Measurements from ENCODE around the gene MPHOSPH10.

Gene MPHOSPH10

DNA sequence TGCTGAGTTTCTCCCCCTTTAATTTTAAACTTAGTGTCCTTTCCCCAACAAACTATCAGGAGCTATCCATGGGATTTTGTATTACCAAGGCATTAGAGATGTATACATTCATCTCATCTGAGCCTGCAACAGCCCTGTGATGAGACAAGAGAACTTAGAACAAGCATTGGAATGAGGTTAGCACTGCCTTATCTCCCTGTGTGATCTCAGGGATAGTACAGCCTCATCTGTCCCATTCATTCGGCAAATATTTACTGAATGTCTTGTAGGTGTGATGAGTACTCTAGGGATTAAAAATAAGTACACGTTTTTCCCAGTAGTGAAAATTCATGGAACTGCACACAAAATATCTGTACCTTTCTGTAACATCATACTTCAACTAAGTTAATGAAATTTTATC is 50.9 kb downstream of the MPHOSPH10 start:
- TF ChIP-seq TAF1 (IDR thresholded peaks at IDR 0.05; ENCODE audit: borderline replicate concordance, insufficient read depth, low read length) (no peak), FOXP2 (optimal IDR thresholded peaks at IDR 0.05; ENCODE audit: borderline replicate concordance, extremely low read depth, extremely low read length, insufficient read depth) (no peak), SIN3A (IDR thresholded peaks at IDR 0.05; ENCODE audit: borderline replicate concordance, insufficient read depth, low read length) (no peak), POLR2AphosphoS5 (IDR thresholded peaks at IDR 0.05; ENCODE audit: low read depth, low read length) (no peak)
- TF ChIP-seq, protein P1, sequence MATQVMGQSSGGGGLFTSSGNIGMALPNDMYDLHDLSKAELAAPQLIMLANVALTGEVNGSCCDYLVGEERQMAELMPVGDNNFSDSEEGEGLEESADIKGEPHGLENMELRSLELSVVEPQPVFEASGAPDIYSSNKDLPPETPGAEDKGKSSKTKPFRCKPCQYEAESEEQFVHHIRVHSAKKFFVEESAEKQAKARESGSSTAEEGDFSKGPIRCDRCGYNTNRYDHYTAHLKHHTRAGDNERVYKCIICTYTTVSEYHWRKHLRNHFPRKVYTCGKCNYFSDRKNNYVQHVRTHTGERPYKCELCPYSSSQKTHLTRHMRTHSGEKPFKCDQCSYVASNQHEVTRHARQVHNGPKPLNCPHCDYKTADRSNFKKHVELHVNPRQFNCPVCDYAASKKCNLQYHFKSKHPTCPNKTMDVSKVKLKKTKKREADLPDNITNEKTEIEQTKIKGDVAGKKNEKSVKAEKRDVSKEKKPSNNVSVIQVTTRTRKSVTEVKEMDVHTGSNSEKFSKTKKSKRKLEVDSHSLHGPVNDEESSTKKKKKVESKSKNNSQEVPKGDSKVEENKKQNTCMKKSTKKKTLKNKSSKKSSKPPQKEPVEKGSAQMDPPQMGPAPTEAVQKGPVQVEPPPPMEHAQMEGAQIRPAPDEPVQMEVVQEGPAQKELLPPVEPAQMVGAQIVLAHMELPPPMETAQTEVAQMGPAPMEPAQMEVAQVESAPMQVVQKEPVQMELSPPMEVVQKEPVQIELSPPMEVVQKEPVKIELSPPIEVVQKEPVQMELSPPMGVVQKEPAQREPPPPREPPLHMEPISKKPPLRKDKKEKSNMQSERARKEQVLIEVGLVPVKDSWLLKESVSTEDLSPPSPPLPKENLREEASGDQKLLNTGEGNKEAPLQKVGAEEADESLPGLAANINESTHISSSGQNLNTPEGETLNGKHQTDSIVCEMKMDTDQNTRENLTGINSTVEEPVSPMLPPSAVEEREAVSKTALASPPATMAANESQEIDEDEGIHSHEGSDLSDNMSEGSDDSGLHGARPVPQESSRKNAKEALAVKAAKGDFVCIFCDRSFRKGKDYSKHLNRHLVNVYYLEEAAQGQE (IDR thresholded peaks at IDR 0.05; ENCODE audit: insufficient read depth in 1 of 2, low read depth in 2 of 2, low read length in 2 of 2) = no peak

DNA sequence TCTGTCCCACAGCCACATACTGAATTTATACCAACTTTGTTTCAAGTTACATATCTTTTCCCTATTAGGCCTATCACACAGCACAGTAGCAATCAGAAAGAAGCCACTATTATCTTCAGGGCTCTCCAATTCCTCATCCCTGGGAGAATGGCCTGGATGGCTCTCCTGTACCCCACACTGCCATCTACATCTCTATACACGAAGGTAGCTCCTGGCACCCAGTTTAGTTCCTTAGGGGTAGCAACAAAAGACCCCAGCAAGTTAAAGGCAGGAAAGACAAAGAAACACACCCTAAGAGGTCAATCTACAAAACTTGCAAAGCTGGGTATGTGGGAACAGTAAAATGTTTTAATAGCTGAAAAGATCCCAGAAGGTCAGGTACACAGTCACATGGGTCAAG is 56.5 kb downstream of the MPHOSPH10 start:
- no peak for TF ChIP-seq POLR2AphosphoS5 (IDR thresholded peaks at IDR 0.05; ENCODE audit: low read depth, low read length)
- TF ChIP-seq FOXP2 (optimal IDR thresholded peaks at IDR 0.05; ENCODE audit: borderline replicate concordance, extremely low read depth, extremely low read length, insufficient read depth) = no peak
- no peak for TF ChIP-seq SIN3A (IDR thresholded peaks at IDR 0.05; ENCODE audit: borderline replicate concordance, insufficient read depth, low read length)
- TF ChIP-seq TAF1 (IDR thresholded peaks at IDR 0.05; ENCODE audit: borderline replicate concordance, insufficient read depth, low read length) = no peak
- TF ChIP-seq, protein P1 (IDR thresholded peaks at IDR 0.05; ENCODE audit: insufficient read depth in 1 of 2, low read depth in 2 of 2, low read length in 2 of 2) = no peak

DNA sequence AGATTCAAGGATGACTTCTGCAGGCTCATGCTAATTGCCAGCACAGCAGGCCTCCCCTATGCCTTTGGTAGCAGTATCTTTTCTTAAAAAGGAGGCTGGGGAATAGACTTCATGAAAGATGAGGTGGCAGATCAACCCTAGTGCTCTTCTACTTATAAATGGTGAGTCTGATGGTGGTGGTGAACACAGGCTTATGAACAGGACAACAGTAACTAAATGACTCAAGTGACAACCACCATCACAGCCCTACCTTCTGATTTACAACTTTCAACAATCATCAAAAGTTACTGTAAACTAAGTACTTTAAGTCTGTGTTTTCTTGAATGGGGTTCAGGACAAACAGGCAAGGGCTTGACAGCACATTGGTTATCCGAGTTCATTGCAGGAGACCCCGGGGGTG is 57.2 kb downstream of the MPHOSPH10 start:
- TF ChIP-seq FOXP2 (optimal IDR thresholded peaks at IDR 0.05; ENCODE audit: borderline replicate concordance, extremely low read depth, extremely low read length, insufficient read depth) (no peak), TAF1 (IDR thresholded peaks at IDR 0.05; ENCODE audit: borderline replicate concordance, insufficient read depth, low read length) (no peak), SIN3A (IDR thresholded peaks at IDR 0.05; ENCODE audit: borderline replicate concordance, insufficient read depth, low read length) (no peak), POLR2AphosphoS5 (IDR thresholded peaks at IDR 0.05; ENCODE audit: low read depth, low read length) (no peak)
- TF ChIP-seq, protein P1 (IDR thresholded peaks at IDR 0.05; ENCODE audit: insufficient read depth in 1 of 2, low read depth in 2 of 2, low read length in 2 of 2) = no peak

DNA sequence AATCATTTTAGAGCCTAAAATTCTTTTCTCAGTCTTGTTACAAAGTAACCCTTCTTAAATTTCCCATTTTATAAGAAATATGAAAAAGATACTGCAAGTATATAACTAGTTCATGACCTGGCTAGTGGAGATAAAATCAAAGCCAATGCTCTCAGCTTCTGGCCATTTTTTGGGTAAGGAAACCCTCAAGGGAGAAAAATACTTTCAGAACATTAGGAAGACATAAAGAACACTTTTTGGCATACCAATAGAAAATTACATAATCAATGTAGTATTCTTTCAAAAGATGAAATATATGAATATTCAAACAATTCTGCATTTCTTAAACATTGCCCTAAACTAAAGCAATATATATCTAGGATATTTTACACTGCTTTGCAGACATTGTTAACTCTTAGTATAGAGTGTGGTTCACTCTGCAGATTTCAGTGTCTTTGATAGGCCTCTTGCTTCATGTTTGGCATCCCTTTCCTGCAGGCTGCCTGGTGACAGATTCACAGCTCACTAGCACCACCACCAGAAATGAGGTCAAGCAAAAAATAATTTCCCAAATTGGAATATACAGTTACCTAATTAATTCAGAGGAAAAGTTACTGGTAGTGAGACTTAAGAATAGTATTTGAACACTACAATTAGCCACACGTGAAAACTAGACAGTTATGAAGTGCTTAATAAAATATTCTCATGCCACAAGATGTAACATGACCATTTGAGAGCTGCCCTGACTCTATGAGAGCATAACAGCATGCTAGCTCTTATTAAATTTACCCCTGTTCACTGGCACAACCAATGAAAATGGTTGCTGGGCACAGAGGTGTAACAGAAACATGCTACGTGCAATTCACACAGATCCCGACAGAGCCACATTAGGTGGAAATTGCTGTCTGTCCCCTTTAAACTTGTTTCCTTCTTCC is 60.5 kb downstream of the MPHOSPH10 start:
- TF ChIP-seq FOXP2 (optimal IDR thresholded peaks at IDR 0.05; ENCODE audit: borderline replicate concordance, extremely low read depth, extremely low read length, insufficient read depth) (no peak), POLR2AphosphoS5 (IDR thresholded peaks at IDR 0.05; ENCODE audit: low read depth, low read length) (no peak), SIN3A (IDR thresholded peaks at IDR 0.05; ENCODE audit: borderline replicate concordance, insufficient read depth, low read length) (no peak), TAF1 (IDR thresholded peaks at IDR 0.05; ENCODE audit: borderline replicate concordance, insufficient read depth, low read length) (no peak)
- TF ChIP-seq, protein P1 (IDR thresholded peaks at IDR 0.05; ENCODE audit: insufficient read depth in 1 of 2, low read depth in 2 of 2, low read length in 2 of 2) = no peak
